IMR-90 (cell line): ENCODE data around the gene ATP11B. TPM values are rescaled to one million over a fixed set of nuclear protein-coding genes. Genes with fewer than 3 reads are reported as not detected.

Source experiments
- ATAC-seq: fragments of 200-7000 bp; cut with Tn5 transposase; 2 replicates; pipeline ENCODE4 v1.9.1; 2020; ENCODE audit warnings: low read depth, mild to moderate bottlenecking, moderate library complexity
- BruUV-seq: library from RNA; stranded (reverse); fragments of 400-500 nt; replicated peaks from 2 replicates; lab custom pipeline; 2021; lab: Mats Ljungman, UMichigan
- CTCF ChIA-PET: fragments of 300-600 bp; formaldehyde crosslinking; extraction: SDS; loops from one replicate; lab custom pipeline; 2021; ENCODE audit warnings: antibody characterized with exemption; lab: Yijun Ruan, JAX
- POLR2A ChIA-PET: fragments of 300-600 bp; sonication (Branson Sonifier 250); formaldehyde crosslinking; loops from one replicate; lab custom pipeline; 2022; ENCODE audit warnings: antibody characterized with exemption; ENCODE audit not compliant: unreplicated experiment; lab: Charles Lee
- DNase-seq: peaks from one replicate; pipeline ENCODE4 v3.0.0; 2013
- H2AFZ ChIP-seq: replicated peaks from 2 replicates; pipeline ENCODE3; 2013; ENCODE audit warnings: low read length, mild to moderate bottlenecking; ENCODE audit not compliant: poor library complexity
- H2AK5ac ChIP-seq: 2 replicates; pipeline ENCODE4 v1.6.1; 2013; ENCODE audit warnings: low read depth, low read length, inconsistent platforms
- H2AK9ac ChIP-seq: replicated peaks from 2 replicates; pipeline ENCODE3; 2013; ENCODE audit warnings: mild to moderate bottlenecking, low read depth, low read length, moderate library complexity; ENCODE audit not compliant: poor library complexity
- H2BK120ac ChIP-seq: 2 replicates; pipeline ENCODE4 v1.6.1; 2013; ENCODE audit warnings: low read depth, low read length, inconsistent platforms
- H2BK15ac ChIP-seq: 3 replicates; pipeline ENCODE4 v1.6.1; 2013; ENCODE audit warnings: low read depth, low read length, inconsistent platforms
- H2BK20ac ChIP-seq: 2 replicates; pipeline ENCODE4 v1.6.1; 2013; ENCODE audit warnings: low read depth, mild to moderate bottlenecking, inconsistent platforms, low read length, moderate library complexity
- H2BK5ac ChIP-seq: 2 replicates; pipeline ENCODE4 v1.6.1; 2013; ENCODE audit warnings: mild to moderate bottlenecking, low read depth, low read length, inconsistent platforms; ENCODE audit not compliant: poor library complexity, severe bottlenecking
- H3K14ac ChIP-seq: replicated peaks from 2 replicates; pipeline ENCODE4 v1.6.1; 2013; ENCODE audit warnings: low read depth, low read length, inconsistent platforms
- H3K18ac ChIP-seq: 2 replicates; pipeline ENCODE4 v1.6.1; 2013; ENCODE audit warnings: low read depth, low read length, control low read depth
- H3K23ac ChIP-seq: 2 replicates; pipeline ENCODE4 v1.6.1; 2013; ENCODE audit warnings: low read depth, low read length, inconsistent platforms
- H3K27ac ChIP-seq: 2 replicates; pipeline ENCODE4 v1.5.1; 2013; ENCODE audit warnings: mild to moderate bottlenecking, control low read depth, low read length; ENCODE audit not compliant: insufficient read depth
- H3K27me3 ChIP-seq: 2 replicates; pipeline ENCODE4 v1.6.1; 2013; ENCODE audit warnings: low read length; ENCODE audit not compliant: control insufficient read depth, insufficient read depth
- H3K36me3 ChIP-seq: 2 replicates; pipeline ENCODE4 v1.6.1; 2013; ENCODE audit warnings: low read length, mixed read lengths; ENCODE audit not compliant: control insufficient read depth, insufficient read depth
- H3K4ac ChIP-seq: 2 replicates; pipeline ENCODE4 v1.6.1; 2013; ENCODE audit warnings: low read depth, low read length, inconsistent platforms
- H3K4me1 ChIP-seq: 2 replicates; pipeline ENCODE4 v1.6.1; 2013; ENCODE audit warnings: low read length, mixed read lengths; ENCODE audit not compliant: control insufficient read depth, insufficient read depth
- H3K4me2 ChIP-seq: 2 replicates; pipeline ENCODE4 v1.6.1; 2013; ENCODE audit warnings: low read depth, mild to moderate bottlenecking, control low read depth, low read length, moderate library complexity
- H3K4me3 ChIP-seq: 2 replicates; pipeline ENCODE4 v1.5.1; 2013; ENCODE audit warnings: low read depth, mild to moderate bottlenecking, control low read depth, low read length, moderate library complexity; ENCODE audit not compliant: insufficient read depth
- H3K56ac ChIP-seq: 2 replicates; pipeline ENCODE4 v1.6.1; 2013; ENCODE audit warnings: low read length, inconsistent platforms; ENCODE audit not compliant: insufficient read depth; ENCODE audit errors: extremely low read depth
- H3K79me1 ChIP-seq, 2 experiments: 2 replicates each; pipeline ENCODE4 v1.6.1; 2013; ENCODE audit warnings: low read length in 2 of 2, inconsistent platforms in 1 of 2, low read depth in 1 of 2
- H3K9ac ChIP-seq: 2 replicates; pipeline ENCODE4 v1.6.1; 2013; ENCODE audit warnings: low read depth, low read length, control low read depth
- H3K9me1 ChIP-seq: 2 replicates; pipeline ENCODE4 v1.6.1; 2013; ENCODE audit warnings: low read length, inconsistent platforms; ENCODE audit not compliant: insufficient read depth
- H3K9me3 ChIP-seq: 2 replicates; pipeline ENCODE4 v1.6.1; 2013; ENCODE audit warnings: low read length; ENCODE audit not compliant: control insufficient read depth, insufficient read depth
- H4K20me1 ChIP-seq: 2 replicates; pipeline ENCODE4 v1.6.1; 2013; ENCODE audit warnings: low read length, inconsistent platforms; ENCODE audit not compliant: insufficient read depth
- H4K5ac ChIP-seq: 2 replicates; pipeline ENCODE4 v1.6.1; 2013; ENCODE audit warnings: mild to moderate bottlenecking, low read depth, low read length, control low read depth
- H4K8ac ChIP-seq, 2 experiments: 2 replicates each; pipeline ENCODE4 v1.6.1; 2013; ENCODE audit warnings: low read depth in 2 of 2, low read length in 2 of 2, control low read depth in 1 of 2, inconsistent platforms in 1 of 2
- H4K91ac ChIP-seq: 2 replicates; pipeline ENCODE4 v1.6.1; 2013; ENCODE audit warnings: low read depth, low read length, inconsistent platforms; ENCODE audit not compliant: insufficient read depth
- CTCF ChIP-seq: conservative IDR thresholded peaks from 2 replicates; pipeline ENCODE4 v1.5.1; 2012; ENCODE audit warnings: mild to moderate bottlenecking, low read depth, low read length, improper control_type of control experiment
- FOS ChIP-seq: fragments of 150-350 bp; IDR thresholded peaks from 2 replicates; pipeline ENCODE4 v1.6.1; 2016; ENCODE audit warnings: low read depth, low read length
- MXI1 ChIP-seq: IDR thresholded peaks from 2 replicates; pipeline ENCODE4 v1.6.1; 2012; ENCODE audit warnings: low read depth, mild to moderate bottlenecking, low read length, moderate library complexity, borderline replicate concordance
- RAD21 ChIP-seq: IDR thresholded peaks from 2 replicates; pipeline ENCODE4 v1.6.1; 2012; ENCODE audit warnings: low read length, improper control_type of control experiment
- WGBS, 2 experiments: methylation state at CpG; one replicate each; pipeline versions ENCODE4 v1.1.5 to v1.1.7; 2013; ENCODE audit warnings: missing lambda C conversion rate in 2 of 2; ENCODE audit not compliant: insufficient read length in 1 of 2; ENCODE audit errors: extremely low coverage in 2 of 2; 5-methylcytosine and 5-hydroxymethylcytosine counted together
- dilution Hi-C: fragments of 300-500 bp; cut with HindIII; formaldehyde crosslinking; loops from one replicate; pipeline ENCODE4 v1.14.3; 2018; ENCODE audit warnings: low sequenced_read_pairs; ENCODE audit not compliant: unreplicated experiment
- in situ Hi-C: fragments of 300-500 bp; cut with MboI; formaldehyde crosslinking; loops from 3 replicates; pipeline ENCODE4 v1.14.3; 2019; ENCODE audit warnings: low sequenced_read_pairs, inconsistent platforms, mixed read lengths
- intact Hi-C: fragments of 100-400 bp; cut with micrococcal nuclease; formaldehyde crosslinking; loops from 2 replicates; pipeline ENCODE4 v1.10.0; 2022
- polyA plus RNA-seq, 3 experiments: library from polyadenylated mRNA; depleted of rRNA; stranded (reverse); fragments of >200 nt; gene quantifications; 2 replicates each; pipeline ENCODE4 v1.2.3, GENCODE V29; 2012; ENCODE audit warnings: low replicate concordance in 1 of 3
- total RNA-seq: library from RNA; depleted of rRNA; stranded (reverse); fragments of >200 nt; gene quantifications from 2 replicates; pipeline ENCODE4 v1.2.3, GENCODE V29; 2012

ATP11B gene
- total and polyA plus RNA-seq, 2 of the 4 experiments (the other 2 are of a cell fraction), result 10.0 to 39.6 TPM

- intact Hi-C loops, result no loop called here
These were observed 14.9 kb downstream of the ATP11B start for GRCh38 chr3:182808041-182808770.

More at GRCh38 chr3:182808041-182808770, 14.9 kb downstream of the ATP11B start:
- Histone ChIP-seq H2BK20ac (no peak overlapping the region), H3K14ac (no peak overlapping the region), H3K4ac (no peak overlapping the region), H3K4me2 (no peak overlapping the region), H4K91ac (no peak overlapping the region), H2BK15ac (no peak overlapping the region), H3K23ac (no peak overlapping the region), H3K4me1 (peaks cover 1% of the 10 kb centered on the region; the same call in 1 of the 2 replicates), H3K9me3 (no peaks in the 10 kb centered on the region), H2AFZ (no peak overlapping the region), H4K8ac (no peak overlapping the region), H2AK5ac (no peak overlapping the region), H2AK9ac (no peak overlapping the region), H3K9me1 (peaks cover 3% of the 10 kb centered on the region; the same call in 1 of the 2 replicates), H3K18ac (no peak overlapping the region), H3K4me3 (no peak overlapping the region), H3K27me3 (no peaks in the 10 kb centered on the region), H4K20me1 (peaks cover 20% of the 10 kb centered on the region; the same call in 1 of the 2 replicates), H3K56ac (no peak overlapping the region), H4K5ac (no peak overlapping the region), H2BK5ac (no peak overlapping the region), H3K36me3 (no peaks in the 10 kb centered on the region), H3K9ac (no peak overlapping the region), H3K27ac (no peak overlapping the region), H2BK120ac (no peak overlapping the region), H3K79me1 (peaks cover 4 to 35% of the 10 kb centered on the region in 2 experiments; a peak in 3 of 4 replicates)
- in situ Hi-C loops, result no loop called here
- TF ChIP-seq CTCF, result no peak
- TF ChIP-seq FOS, result no peak
- no peak for TF ChIP-seq MXI1
- no peak for TF ChIP-seq RAD21
- dilution Hi-C loops, result no loop called here
- ChIA-PET POLR2A (no interaction called here), CTCF (interaction anchor here (0.7 to 0.9 kb wide), 2 partner anchors 14 to 16 kb away, joined by 3 read pairs; no protein-coding TSS in a partner anchor)
- no TSS peak for BruUV-seq
- DNase-seq (no peak), ATAC-seq (peak; percentile 33; the same call in 1 of the 2 replicates)
- no CpG with 5 or more reads among the region's 3 CpGs for WGBS, 2 experiments
